ENCODE data around the gene NTMT1.
A peak's percentile ranks its signal among the peaks of the same experiment; 100 is the strongest.
"Not testable (repeated sequence)": the region's sequence is repeated elsewhere in the genome, so short reads cannot be mapped to it uniquely, and the experiment has no call there.

The NTMT1 gene

DNA sequence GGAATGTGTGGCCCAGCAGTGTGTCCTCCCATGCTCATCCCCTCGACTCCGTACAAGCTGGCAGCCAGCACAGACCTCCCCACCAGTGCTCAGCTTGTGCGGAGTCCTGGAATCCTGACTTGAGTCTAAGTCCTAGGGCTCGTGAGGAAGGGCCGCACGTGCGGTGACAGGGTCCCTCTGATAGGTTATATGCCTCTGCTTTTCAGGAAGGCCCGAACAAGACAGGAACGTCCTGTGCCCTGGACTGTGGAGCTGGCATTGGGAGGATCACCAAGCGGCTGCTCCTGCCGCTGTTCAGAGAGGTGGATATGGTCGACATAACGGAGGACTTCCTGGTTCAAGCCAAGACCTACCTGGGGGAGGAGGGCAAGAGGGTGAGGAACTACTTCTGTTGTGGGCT is 7.9 kb downstream of the NTMT1 start:
- TF ChIP-seq YY1 (IDR thresholded peaks at IDR 0.05; ENCODE audit: insufficient read depth, insufficient read length) (no peak), ZNF274 (IDR thresholded peaks at IDR 0.05; ENCODE audit: low read depth, low read length) (no peak), SUZ12 (IDR thresholded peaks at IDR 0.05; ENCODE audit: extremely low read depth, insufficient read depth, insufficient read length) (no peak)
- Histone ChIP-seq H3K4me3 (ENCODE audit: insufficient read length, low read depth) (no peak overlapping the region), H3K4me1 (ENCODE audit: insufficient read depth, insufficient read length) (peaks cover 13% of the 10 kb centered on the region), H3K27me3 (ENCODE audit: insufficient read depth, insufficient read length) (no peaks in the 10 kb centered on the region), H3K36me3 (ENCODE audit: insufficient read depth, insufficient read length, low read length) (peaks cover 88% of the 10 kb centered on the region), H3K9me3 (ENCODE audit: insufficient read depth, low read length) (no peaks in the 10 kb centered on the region), H3K9ac (ENCODE audit: insufficient read length, low read depth) (no peak overlapping the region)
- DNase-seq (ENCODE audit: low read depth, low spot score), result no peak

DNA sequence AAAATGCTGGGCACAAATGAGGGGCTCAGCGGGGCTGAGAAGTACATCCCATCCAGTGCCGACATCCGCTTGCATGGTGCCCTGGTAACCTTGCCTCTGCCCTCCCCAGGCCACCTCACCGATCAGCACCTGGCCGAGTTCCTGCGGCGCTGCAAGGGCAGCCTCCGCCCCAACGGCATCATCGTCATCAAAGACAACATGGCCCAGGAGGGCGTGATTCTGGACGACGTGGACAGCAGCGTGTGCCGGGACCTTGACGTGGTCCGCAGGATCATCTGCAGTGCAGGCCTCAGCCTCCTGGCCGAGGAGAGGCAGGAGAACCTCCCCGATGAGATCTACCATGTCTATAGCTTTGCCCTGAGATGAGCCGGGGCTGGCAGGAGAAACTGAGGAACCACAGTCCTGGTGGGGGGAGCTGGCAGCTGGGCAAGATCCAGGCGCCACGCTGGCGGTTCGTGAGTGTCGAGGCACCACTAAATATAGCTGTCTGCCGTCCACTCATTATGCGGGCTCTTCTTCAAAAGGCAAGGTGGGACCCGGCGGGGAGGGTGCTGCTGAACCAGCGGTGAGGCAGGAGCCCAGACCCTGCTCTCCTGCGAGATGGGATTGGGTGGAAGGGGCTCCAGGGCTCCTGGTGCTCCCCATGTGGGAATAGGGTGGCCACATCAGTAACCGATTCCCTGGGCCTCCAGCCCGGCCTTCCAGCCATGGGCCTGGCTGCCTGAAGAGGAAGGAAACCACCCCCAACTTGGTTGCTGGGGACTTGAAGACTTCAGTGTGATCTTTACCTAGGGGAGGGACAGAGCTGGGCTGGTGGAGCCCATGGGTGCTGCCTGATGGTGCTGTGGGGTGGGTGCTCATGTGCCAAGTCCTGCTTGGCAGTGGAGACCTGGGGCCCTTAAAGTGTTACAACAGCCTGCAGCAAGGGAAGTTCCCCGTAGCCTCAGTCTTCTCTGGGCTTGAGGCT is 9.4 kb downstream of the NTMT1 start:
- Histone ChIP-seq H3K36me3 (ENCODE audit: insufficient read depth, insufficient read length, low read length) (peaks cover 90% of the 10 kb centered on the region), H3K9ac (ENCODE audit: insufficient read length, low read depth) (no peak overlapping the region), H3K4me1 (ENCODE audit: insufficient read depth, insufficient read length) (peaks cover 10% of the 10 kb centered on the region), H3K4me3 (ENCODE audit: insufficient read length, low read depth) (no peak overlapping the region), H3K9me3 (ENCODE audit: insufficient read depth, low read length) (no peaks in the 10 kb centered on the region), H3K27me3 (ENCODE audit: insufficient read depth, insufficient read length) (no peaks in the 10 kb centered on the region)
- no peak for DNase-seq (ENCODE audit: low read depth, low spot score)
- TF ChIP-seq ZNF274 (IDR thresholded peaks at IDR 0.05; ENCODE audit: low read depth, low read length) (no peak), YY1 (IDR thresholded peaks at IDR 0.05; ENCODE audit: insufficient read depth, insufficient read length) (no peak), SUZ12 (IDR thresholded peaks at IDR 0.05; ENCODE audit: extremely low read depth, insufficient read depth, insufficient read length) (no peak)

GRCh38 chr9:129636343-129636742 is 10.4 kb downstream of the NTMT1 start:
- peaks cover 13% of the 10 kb centered on the region for H3K4me1 ChIP-seq (ENCODE audit: insufficient read depth, insufficient read length)
- H3K36me3 ChIP-seq (ENCODE audit: insufficient read depth, insufficient read length, low read length), result peaks cover 87% of the 10 kb centered on the region
- DNase-seq (ENCODE audit: low read depth, low spot score), result not testable (repeated sequence)

DNA sequence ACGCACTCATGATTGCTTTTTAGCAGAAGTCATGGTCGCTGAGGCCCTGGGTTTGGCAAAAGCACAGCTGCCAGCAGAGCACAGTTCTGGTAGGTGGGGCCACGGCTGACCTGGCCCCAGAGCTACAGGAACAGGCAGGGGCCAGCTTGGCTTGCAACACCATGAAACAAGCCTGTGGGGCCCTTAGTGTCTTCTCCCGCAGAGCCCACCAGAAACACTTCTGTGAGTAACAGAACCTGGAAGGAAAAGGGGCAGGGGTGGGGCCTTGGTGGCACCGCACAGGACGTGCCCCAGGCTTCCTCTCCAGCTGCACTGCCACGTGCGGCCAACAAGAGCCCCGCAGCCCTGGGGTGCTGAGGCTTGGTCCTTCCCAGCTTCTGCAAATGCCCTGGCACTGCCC is 11.1 kb downstream of the NTMT1 start:
- peaks cover 80% of the 10 kb centered on the region for H3K36me3 ChIP-seq (ENCODE audit: insufficient read depth, insufficient read length, low read length)
- DNase-seq (ENCODE audit: low read depth, low spot score), result no peak
- no peak for TF ChIP-seq SUZ12 (IDR thresholded peaks at IDR 0.05; ENCODE audit: extremely low read depth, insufficient read depth, insufficient read length)
- no peak for TF ChIP-seq YY1 (IDR thresholded peaks at IDR 0.05; ENCODE audit: insufficient read depth, insufficient read length)
- no peak for TF ChIP-seq ZNF274 (IDR thresholded peaks at IDR 0.05; ENCODE audit: low read depth, low read length)
- no peak overlapping the region for H3K9ac ChIP-seq (ENCODE audit: insufficient read length, low read depth)
- no peaks in the 10 kb centered on the region for H3K27me3 ChIP-seq (ENCODE audit: insufficient read depth, insufficient read length)
- peaks cover 9% of the 10 kb centered on the region for H3K4me1 ChIP-seq (ENCODE audit: insufficient read depth, insufficient read length)
- no peak overlapping the region for H3K4me3 ChIP-seq (ENCODE audit: insufficient read length, low read depth)
- H3K9me3 ChIP-seq (ENCODE audit: insufficient read depth, low read length), result no peaks in the 10 kb centered on the region

More at GRCh38 chr9:129636343-129636742, 10.4 kb downstream of the NTMT1 start:
- not testable (repeated sequence) for H3K27me3 ChIP-seq (ENCODE audit: insufficient read depth, insufficient read length); H3K9me3 ChIP-seq (ENCODE audit: insufficient read depth, low read length); H3K9ac ChIP-seq (ENCODE audit: insufficient read length, low read depth); H3K4me3 ChIP-seq (ENCODE audit: insufficient read length, low read depth)

DNA sequence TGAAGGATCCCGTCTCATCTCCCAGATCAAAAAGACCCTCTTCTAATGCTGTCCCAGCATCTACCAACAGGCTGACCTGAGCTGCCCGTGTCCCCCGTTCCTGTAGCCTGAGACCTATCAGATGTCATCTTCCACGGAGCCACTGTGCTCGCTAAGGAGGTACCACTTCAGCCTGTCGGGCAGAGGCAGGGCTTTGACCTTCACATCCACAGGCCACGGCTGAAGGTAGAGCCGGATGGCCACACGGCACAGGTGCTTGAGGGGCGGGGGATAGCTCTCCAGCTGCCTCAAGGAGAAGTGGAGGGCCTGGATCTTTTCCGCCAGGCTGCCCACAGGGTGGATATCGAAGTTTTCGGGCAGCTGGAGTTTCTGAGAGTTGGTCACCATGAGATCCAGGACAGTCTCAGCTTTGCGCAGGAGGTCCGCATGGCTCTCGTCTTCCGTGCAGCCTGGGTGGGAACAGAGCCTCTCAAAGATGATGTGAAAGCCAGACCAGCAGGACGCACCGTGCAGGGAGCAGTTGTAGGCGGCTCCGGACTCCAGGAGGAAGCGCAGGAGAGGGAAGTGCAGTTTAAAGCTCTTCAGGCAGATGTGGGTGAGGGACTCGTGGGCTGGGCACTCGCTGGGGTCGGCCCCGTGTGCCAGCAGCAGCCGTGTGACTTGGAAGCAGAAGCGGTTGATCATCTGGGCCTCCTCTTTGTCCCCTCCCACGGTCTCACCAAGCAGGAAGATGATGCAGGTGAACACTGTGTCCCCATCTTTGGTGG is 11.9 kb downstream of the NTMT1 start:
- Histone ChIP-seq H3K4me1 (ENCODE audit: insufficient read depth, insufficient read length) (peaks cover 11% of the 10 kb centered on the region), H3K9me3 (ENCODE audit: insufficient read depth, low read length) (no peaks in the 10 kb centered on the region), H3K27me3 (ENCODE audit: insufficient read depth, insufficient read length) (no peaks in the 10 kb centered on the region), H3K9ac (ENCODE audit: insufficient read length, low read depth) (no peak overlapping the region), H3K36me3 (ENCODE audit: insufficient read depth, insufficient read length, low read length) (peaks cover 72% of the 10 kb centered on the region), H3K4me3 (ENCODE audit: insufficient read length, low read depth) (no peak overlapping the region)
- TF ChIP-seq YY1 (IDR thresholded peaks at IDR 0.05; ENCODE audit: insufficient read depth, insufficient read length) (no peak), SUZ12 (IDR thresholded peaks at IDR 0.05; ENCODE audit: extremely low read depth, insufficient read depth, insufficient read length) (no peak), ZNF274 (IDR thresholded peaks at IDR 0.05; ENCODE audit: low read depth, low read length) (no peak)
- no peak for DNase-seq (ENCODE audit: low read depth, low spot score)

- Histone ChIP-seq H3K4me3 (ENCODE audit: insufficient read length, low read depth) (no peak overlapping the region), H3K27me3 (ENCODE audit: insufficient read depth, insufficient read length) (no peaks in the 10 kb centered on the region), H3K9ac (ENCODE audit: insufficient read length, low read depth) (no peak overlapping the region), H3K4me1 (ENCODE audit: insufficient read depth, insufficient read length) (peaks cover 11% of the 10 kb centered on the region), H3K9me3 (ENCODE audit: insufficient read depth, low read length) (no peaks in the 10 kb centered on the region), H3K36me3 (ENCODE audit: insufficient read depth, insufficient read length, low read length) (peaks cover 59% of the 10 kb centered on the region)
- no peak for DNase-seq (ENCODE audit: low read depth, low spot score)
- no peak for TF ChIP-seq SUZ12 (IDR thresholded peaks at IDR 0.05; ENCODE audit: extremely low read depth, insufficient read depth, insufficient read length)
- no peak for TF ChIP-seq YY1 (IDR thresholded peaks at IDR 0.05; ENCODE audit: insufficient read depth, insufficient read length)
- no peak for TF ChIP-seq ZNF274 (IDR thresholded peaks at IDR 0.05; ENCODE audit: low read depth, low read length)
Observed at GRCh38 chr9:129639034-129639630, 13.2 kb downstream of the NTMT1 start.

DNA sequence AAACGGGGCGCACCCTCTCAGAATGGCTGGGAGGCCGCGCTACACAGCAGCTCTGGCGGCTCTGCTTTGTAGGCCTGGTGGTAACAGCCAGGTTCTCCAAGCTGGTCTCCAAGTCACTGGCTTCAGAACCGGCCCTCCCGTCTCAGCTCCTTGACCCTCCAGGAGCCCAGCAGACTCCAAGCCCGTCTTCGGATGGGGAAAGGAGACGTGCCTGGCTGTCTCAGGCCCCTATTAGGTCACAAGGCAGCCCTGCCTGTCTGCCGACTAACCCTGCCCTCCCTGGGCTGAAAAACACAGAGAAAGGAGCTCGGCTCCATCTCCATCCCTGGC is 13.8 kb downstream of the NTMT1 start:
- Histone ChIP-seq H3K4me1 (ENCODE audit: insufficient read depth, insufficient read length) (peaks cover 11% of the 10 kb centered on the region), H3K9me3 (ENCODE audit: insufficient read depth, low read length) (no peaks in the 10 kb centered on the region), H3K36me3 (ENCODE audit: insufficient read depth, insufficient read length, low read length) (peaks cover 55% of the 10 kb centered on the region), H3K27me3 (ENCODE audit: insufficient read depth, insufficient read length) (no peaks in the 10 kb centered on the region), H3K4me3 (ENCODE audit: insufficient read length, low read depth) (no peak overlapping the region), H3K9ac (ENCODE audit: insufficient read length, low read depth) (peak overlapping the region; percentile 36)
- TF ChIP-seq ZNF274 (IDR thresholded peaks at IDR 0.05; ENCODE audit: low read depth, low read length), result no peak
- no peak for TF ChIP-seq SUZ12 (IDR thresholded peaks at IDR 0.05; ENCODE audit: extremely low read depth, insufficient read depth, insufficient read length)
- TF ChIP-seq YY1 (IDR thresholded peaks at IDR 0.05; ENCODE audit: insufficient read depth, insufficient read length), result no peak
- DNase-seq (ENCODE audit: low read depth, low spot score), result no peak
